RKO (cell line): Measurements from ENCODE around the gene SEPTIN8.

ENCODE experiments used
- DNase-seq: peaks from one replicate; pipeline ENCODE4 v3.0.0-alpha.2; 2016; ENCODE audit warnings: low spot score

Gene SEPTIN8

GRCh38 chr5:132748522-132749000 is 28.5 kb downstream of the SEPTIN8 start:
- no peak for DNase-seq

- DNase-seq, result no peak
These were observed 29.2 kb downstream of the SEPTIN8 start for GRCh38 chr5:132747616-132748440.

DNA sequence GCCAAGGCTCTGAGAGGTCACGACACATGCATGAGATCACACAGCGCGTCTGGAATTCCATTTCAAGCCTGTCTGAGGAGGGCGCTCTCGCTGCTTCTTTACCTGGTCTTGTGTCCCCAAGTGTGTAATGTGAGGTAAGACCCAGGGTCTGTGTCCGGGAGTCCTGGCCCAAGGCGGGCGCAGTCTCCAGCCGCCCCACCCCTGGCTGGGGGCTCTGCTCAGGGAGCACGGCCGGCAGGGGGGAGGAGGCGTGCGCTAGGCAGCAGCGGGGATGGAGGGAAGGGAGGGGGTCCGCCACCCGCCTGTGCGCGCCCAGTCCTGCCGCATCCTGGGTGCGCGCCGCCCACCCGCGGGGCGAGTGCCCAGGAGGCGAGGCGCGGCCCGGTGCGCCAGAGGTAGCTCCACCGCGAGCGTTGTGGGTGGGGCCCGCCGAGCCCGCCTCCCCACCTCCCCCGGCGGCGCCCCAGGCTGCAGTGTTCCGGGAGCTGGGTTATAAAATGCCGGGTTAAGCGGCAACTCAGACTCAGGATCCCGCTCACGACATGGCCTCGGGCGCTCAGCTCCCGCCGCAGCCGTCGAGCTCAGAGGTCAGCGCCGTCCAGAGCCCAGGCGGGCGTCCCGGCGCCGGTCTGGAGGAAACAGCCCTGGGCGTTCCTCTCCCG is 30.0 kb downstream of the SEPTIN8 start, which contains the start of gene CCNI2:
CCNI2 (plus strand) TSS at position 473 of the 662 bp plus-strand sequence; CDS start at position 543, 70 bp downstream.
- DNase-seq, result peak; percentile 30

- DNase-seq, result no peak
These were observed 30.5 kb downstream of the SEPTIN8 start for GRCh38 chr5:132746592-132746953.

GRCh38 chr5:132744659-132745058 is 32.4 kb downstream of the SEPTIN8 start:
- no peak for DNase-seq

- no peak for DNase-seq
These were observed 34.4 kb downstream of the SEPTIN8 start for GRCh38 chr5:132742626-132743025.

DNA sequence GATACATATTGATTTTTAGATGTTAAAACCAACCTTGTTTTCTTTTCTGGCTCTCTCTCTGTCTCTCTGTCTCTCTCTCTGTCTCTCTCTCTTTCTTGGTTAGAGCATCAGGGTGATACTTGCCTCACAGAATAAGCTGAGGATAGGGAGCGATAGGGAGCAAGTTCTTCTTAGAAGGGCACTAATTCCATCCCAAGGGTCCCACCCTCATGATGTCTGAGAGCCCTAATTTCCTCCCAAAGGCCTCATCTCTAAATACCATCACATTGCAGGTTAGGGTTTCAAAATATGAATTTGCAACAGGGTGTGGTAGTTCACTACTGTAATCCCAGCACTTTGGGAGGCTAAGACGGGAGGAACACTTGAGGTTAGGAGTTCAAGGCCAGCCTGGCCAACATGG is 34.9 kb downstream of the SEPTIN8 start:
- no peak for DNase-seq

DNA sequence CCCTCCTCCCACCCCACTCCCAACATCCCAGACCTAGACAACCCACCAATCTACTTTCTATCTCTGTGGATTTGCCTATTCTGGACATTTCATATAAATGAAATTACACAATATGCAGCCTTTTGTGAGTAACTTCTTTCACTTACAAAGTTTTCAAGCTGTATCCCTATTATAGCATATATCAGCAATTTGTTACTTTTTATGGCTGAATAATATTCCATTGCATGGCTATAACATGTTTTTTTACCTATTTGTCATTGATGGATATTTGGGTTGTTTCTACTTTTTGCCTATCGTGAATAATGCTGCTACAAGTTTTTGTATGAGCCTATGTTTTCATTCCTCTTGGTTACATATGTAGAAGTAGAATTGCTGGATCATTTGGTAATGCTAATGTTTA is 37.8 kb downstream of the SEPTIN8 start:
- no peak for DNase-seq

DNA sequence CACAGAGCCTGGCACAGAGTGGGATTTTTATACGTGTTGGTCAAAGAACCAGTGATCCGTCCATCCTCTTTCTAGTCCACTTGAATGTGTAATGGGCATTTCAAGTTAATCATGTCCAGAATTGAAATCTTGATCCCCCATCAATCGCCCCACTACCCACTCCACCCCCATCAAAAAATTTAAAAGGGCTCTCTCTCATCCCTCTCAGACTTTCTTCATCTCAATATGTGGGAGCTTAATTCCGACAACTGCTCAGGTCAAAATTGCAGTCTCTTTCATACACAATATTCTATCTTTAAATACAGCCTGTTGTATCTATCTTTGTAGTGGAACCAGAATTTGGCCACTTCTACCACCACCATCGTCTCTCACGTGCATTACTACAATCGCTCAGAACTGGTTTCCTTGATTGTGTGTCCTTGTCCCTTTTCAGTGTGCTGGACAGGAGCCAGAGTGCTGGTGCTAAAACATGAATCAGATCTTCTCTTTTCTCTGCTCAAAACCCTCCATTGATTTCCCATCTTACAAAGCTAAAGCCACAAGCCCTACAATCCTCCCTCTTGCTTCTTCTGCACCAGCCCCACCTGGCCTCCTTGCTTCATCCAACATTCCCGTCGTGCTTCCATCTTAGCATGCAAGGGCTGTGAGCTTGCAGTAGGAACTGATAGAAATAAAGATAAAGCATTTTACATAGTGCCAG is 38.9 kb downstream of the SEPTIN8 start:
- DNase-seq, result no peak

DNA sequence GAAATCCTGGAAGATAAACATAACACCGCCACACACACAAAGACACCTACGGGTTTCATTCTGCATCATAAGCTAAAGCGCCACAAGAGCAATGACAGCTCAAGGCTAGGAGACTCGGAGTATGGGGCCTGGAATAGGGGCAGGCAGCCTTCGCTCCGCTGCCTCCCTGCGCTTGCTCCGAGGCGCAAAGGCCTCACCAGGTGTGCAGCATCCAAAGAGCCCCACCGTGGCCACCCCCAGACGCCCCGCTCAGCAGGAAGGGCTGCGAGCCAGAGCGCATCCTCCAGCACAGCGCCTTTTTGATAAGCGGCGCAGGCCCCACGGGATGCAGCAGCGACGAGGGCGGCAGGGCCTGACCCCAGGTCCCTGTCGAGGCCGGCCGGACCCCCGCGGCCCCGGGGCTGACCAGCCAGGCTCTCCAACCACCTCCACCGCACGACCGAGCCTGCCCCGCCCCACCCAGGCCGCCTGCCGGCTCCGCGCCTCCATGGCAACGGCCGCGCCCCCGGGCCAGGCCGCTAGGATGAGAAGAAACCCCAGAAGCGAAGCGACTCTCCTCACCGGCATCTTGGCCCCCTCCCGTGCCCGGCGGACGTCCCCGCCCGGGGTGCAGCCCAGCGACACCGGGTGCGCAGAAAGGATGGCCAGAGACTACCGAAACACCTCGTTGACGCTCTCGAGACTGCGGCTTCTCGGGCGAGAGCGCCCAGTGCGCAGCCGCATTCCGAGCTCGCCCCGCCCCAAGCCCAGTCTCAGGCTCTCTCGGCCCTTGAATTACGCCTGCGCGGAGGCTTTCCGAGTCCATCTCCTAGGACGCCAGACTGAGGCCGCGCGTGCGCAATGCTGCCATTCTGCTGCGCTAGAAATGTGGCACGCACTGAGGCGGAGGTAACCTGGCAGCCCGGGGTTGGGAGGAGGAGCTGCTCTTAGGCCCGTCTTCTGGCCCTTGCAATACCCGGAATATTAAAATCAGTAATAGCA is 39.9 kb downstream of the SEPTIN8 start, which contains the start of gene KIF3A:
KIF3A (minus strand) TSS at position 694 of the 981 bp plus-strand sequence; CDS start at position 567, 127 bp downstream.
- DNase-seq, result peak; percentile 98

- no peak for DNase-seq
These were observed 42.4 kb downstream of the SEPTIN8 start for GRCh38 chr5:132734687-132735086.

DNA sequence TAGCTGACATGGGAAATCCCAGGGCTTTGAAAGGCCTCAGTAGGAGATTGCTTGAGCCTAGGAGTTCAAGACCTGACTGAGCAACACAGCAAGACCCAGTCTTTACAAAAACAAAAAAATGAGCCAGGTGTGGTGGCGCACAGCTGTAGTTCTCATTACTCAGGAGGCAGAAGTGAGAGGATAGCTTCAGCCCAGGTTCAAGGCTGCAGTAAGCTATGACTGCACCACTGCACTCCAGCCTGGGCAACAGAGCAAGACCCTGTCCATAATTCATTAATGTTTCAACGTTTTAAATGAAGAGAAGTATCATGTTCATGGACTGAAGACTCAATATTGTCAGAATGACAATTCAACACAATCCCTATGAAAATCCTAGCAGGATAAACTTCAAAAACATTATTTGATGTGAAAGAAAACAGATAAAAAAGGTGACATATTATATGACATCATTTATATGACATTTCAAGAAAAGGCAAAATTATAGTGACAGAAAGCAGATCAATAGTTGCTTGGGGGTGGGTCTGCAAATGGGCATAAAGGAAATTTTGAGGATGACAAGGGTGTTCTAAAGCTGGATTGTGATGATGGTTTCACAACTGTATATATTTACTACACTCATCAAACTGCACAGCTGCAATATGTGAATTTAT is 43.4 kb downstream of the SEPTIN8 start:
- DNase-seq, result no peak

- DNase-seq, result no peak
These were observed 47.1 kb downstream of the SEPTIN8 start for GRCh38 chr5:132729896-132730295.

- DNase-seq, result no peak
These were observed 51.3 kb downstream of the SEPTIN8 start for GRCh38 chr5:132725745-132726144.

- DNase-seq, result no peak
These were observed 58.3 kb downstream of the SEPTIN8 start for GRCh38 chr5:132718544-132719312.

DNA sequence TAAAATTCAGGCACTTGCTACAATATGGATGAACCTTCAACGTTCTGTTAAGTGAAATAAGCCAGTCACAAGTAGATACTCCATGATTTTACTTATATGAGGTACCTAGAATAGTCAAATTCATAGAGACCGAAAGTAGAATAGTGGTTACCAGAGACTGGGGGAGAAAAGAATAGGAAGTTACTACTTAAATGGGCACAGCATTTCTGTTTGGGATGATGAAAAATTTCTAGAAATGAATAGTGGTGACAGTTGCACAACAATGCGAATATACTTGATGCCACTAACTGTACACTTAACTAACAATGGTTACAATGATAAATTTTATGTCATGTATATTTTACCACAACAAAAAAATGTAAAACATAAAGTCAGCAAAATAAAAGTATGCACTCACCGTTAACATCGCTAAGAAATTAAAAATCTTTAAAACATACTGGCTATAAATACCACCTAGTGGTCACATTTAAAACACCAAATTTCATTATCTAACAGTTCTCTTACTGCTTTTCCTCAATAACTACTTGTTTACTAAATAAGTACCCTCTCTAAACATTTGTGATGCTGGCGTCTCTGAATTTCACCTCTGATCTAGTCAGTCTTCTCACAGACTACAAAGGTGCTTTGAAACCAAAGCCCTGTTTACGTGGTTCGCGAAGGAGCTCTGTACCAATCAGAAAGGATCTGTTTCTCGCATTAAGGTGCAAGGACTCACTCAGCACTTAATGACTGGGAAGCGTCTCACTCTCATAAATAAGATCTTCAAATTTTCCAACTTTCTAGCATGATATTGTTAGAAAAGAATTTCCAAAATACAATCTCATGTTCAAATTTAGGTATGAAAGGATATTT is 62.4 kb downstream of the SEPTIN8 start:
- peak; percentile 43 for DNase-seq

DNA sequence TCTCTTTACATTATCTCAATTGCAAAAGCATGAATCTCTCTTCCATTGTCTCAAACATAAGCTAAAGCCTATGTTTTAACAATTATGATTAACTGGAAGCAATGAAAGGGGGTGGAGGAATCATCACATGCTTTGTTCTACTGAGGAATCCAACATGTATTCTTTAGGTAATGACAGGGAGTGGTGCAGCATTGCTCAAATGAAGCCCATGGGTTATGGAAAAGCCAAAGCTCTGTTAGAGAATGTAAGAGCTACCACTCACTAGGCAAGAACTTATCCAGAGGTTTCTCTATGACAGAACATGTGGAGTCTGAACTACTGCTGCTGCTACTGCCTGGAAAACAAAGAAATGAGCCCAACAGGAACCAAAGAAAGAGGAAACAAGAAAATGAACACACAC is 68.4 kb downstream of the SEPTIN8 start:
- no peak for DNase-seq

DNA sequence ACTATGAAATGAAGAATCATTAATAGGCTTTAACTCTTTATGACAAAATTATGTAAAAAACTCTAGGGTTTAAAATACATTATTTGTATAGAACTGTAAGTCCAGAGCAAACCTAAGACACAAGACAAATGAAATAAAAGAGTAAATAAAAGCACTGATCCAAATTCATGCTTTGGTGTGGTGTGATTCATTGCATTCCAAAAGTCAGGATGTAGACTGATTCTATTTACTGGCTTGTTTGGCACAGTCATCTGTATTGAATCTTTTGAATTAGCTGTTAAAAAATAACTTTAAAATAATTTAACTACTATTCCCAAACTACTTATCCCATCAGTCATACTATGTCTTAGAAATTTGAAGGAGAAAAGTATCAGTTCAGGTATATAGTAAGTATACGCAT is 72.2 kb downstream of the SEPTIN8 start:
- DNase-seq, result no peak
